NOMO-1 treated with dmso at 0.1 percent for 144 hours (cell line): ENCODE results near the gene CTIF.

ENCODE experiments used
- DNase-seq: peaks from one replicate; lab custom pipeline; 2025; ENCODE audit not compliant: unreplicated experiment; lab: John Stamatoyannopoulos, UW

Gene CTIF

DNA sequence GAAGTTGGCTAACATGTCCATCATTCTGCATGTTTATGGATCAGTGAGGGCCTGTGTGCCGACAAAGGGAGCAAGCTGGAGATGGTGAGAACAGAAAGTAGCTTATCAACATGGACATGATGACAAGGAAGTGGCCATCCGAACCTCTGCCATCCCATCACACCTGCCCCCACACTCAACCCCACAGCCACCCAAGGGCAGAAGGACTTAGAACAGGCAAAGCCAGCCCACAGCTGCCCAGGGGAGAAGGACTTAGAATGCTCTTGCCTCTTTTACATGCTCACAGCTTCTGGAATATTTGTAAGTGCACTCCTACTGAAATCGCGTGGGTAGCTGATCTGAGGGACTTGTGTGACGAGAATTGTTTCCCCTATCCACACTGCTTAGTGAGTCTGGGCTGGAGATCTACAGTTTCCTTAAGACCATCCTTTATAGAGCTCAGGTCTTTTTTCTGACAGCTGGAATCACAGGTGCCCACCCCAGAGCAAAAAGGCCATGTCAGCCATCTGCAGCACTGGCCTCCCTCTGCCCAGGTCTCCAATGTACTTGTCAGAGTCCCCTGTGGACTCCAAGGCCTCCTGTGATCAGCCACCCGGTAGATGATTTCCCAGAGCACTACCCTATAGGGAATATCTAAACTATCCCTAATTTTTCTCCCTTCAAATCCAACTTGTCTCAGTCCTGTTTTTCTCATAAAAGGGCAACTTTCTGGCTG lies 257.8 kb downstream of the CTIF start:
- no peak for DNase-seq

DNA sequence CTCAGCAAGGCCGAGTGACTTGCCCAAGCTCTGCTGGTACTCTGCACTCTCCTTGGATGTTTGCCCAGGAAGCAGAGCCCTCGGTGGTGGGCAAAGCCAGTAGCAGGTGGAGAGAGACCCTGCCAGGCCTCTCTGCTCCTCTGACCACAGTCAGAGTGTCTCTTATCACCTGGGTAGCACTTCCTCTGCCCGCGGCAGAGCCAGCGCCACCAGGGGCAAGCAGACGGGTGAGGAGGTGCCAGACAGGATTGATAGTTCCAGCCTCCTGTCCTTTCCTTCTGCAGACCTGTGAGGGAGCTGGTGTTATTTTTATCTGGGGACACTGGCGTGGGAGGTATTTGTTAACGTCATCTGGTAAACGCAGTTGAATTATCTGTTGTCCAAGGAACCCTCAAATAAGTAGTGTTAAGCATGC lies 259.0 kb downstream of the CTIF start:
- DNase-seq = no peak

DNA sequence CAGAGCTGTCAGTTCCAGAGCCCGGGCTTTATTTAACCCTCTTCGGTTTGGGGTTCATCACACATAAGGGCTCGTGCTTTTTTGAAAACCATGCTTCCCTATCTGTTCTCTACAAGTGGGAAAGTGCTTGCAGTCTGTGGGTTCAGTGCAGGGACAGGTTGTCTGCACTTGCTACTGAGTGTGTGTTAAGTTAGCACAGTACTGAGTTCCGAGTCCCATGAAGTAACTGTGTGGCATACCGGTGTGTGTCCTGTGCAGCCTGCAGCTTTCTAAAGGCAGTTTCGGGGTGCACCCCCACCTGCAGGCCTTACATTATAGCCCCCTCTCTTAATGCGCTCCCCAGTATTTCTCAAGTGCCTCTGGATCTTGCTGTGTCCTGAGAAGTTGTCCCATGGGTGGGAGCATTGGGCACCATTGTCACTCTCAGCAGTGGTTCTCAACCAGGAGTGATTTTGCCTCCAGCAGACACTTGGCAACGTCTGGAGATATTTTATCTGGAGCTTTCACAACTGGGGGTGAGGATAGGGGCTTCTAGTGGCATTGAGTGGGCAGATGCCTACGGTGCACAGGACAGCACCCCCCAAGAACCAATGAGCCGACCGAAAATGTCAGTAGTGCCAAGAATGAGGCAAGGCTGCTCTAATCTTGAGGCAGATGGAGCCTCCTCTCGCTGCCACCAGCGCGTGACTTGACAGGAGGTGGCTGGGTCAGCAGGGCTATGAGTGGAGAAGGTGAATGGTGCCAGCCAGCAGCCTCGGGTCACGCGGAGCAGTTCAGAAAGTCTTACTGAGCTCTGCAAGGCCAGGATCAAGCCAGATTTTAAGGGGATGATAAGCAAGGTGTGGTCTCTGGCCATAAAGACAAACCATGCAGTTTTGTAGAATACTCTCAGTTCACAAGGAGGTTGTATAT lies 259.8 kb downstream of the CTIF start:
- no peak for DNase-seq

DNA sequence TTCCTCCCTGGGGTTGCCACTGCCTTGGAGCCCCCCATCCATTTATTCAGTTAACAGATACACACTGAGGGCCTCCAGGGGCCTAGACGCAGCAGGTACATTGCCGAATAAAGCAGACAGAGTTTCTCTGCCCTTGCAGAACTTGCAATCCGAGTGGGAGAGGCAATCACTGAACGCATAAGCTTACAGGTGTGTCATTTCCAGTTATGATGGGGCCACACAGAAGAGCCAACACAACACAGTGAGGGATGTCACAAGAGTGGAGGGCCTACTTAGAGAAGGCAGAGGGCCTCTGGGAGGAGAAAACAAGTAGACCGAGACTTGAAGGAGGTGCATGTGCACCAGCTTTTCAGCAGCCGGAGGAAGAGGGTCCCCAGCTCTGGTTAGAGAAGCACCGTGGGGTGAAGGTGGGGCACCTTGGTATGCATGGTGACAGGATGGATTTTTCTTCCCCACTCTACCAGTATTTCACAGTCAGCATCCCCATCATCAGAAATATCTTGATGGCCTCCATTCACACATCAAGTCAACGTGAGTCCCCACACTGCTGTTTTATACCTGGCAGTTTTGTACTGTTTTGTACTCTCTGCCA lies 261.0 kb downstream of the CTIF start:
- no peak for DNase-seq

DNA sequence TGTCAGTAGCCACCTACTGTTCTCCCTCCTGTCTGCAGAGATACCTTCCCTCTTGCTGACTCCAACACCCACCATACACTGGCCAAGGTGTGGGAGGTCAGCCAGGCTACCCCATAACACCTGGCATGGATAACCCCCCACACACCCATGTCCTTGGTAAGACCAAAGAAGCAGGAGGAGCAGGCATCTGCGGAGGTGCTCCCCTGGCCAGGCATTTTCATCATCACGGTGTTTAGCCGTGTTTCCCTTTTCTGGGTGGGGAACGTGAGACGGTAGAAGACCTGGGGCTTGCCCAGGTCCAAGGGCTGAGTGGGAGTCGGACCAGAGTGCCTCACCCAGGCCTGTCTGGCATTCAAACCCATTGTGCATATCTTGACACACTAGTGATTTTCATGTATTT lies 261.6 kb downstream of the CTIF start:
- no peak for DNase-seq

DNA sequence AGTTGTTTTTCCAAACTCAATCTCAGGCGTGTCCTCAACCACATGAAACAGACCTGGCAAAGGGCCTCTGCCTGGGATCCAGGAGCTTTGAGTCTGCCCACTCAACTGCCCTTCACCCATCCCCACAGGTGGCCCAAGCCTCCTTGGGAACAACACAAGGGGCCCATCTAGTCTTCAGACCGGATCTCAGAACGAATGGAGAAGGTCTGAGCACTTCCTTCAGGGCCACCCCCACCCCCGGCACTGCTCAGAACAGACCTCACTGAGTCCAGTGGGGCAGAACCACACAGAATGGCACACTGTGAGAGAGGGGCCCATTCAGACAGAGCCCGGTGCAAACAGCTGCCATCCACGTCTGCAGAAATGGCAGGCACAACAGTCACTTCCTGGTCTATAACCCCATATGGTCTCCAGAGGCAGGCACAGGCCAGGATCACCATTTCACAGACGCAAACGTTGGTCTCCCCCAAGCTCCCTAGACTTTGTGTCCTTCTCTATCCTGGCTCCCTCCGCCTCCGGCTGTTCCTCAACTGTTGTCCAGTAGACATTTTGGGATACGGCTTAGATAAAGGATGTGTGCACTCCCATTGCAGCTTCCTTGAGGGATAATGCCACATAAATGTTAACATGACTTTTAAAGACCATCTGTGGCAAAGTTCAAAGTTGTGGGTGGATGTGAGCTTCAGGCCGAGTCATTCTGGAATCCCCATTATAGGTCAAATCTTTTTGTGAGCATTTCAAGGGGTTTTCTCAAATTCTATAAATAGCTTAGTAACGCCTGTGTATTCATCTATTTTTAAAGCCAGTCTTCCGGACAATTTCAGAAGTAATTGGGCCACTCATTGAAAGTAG lies 262.3 kb downstream of the CTIF start:
- DNase-seq = no peak

DNA sequence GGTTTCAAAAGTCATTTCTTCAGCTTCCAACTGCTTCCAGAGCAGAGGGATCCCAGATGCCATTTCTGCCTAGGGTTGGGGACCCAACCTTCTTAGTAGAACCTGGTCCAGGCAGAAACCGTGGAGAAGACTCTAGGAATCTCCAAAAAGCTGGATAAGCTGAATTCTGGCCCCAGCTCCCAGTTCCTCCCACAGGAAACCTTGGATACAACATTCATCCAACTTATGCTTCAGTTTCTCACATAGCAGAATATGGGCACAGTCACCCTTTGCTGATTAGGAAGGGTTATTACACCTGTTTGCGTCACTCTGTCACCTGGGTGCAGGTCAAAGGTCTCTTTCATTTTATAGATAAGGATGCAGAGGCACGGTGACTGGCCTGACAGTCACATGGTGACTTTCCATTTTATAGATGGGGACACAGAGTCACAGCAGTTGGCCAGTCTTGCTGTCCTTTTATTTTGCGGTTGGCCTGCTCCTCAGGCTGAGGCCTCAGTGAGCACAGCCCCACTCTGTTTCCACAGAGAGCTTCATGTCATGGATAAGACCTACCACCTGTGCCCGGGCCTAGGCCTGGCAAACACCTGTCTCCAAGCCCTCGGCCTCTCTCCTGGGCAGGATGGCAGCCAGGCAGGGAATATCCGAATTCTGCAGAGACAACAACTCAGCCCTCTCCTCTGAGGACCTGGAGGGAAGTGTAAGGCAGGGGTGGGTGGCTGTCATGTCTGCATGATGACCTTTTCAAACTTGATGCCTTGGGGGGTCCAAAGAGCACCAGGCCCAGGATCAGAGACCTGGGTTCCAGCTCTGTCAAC lies 263.1 kb downstream of the CTIF start:
- no peak for DNase-seq

DNA sequence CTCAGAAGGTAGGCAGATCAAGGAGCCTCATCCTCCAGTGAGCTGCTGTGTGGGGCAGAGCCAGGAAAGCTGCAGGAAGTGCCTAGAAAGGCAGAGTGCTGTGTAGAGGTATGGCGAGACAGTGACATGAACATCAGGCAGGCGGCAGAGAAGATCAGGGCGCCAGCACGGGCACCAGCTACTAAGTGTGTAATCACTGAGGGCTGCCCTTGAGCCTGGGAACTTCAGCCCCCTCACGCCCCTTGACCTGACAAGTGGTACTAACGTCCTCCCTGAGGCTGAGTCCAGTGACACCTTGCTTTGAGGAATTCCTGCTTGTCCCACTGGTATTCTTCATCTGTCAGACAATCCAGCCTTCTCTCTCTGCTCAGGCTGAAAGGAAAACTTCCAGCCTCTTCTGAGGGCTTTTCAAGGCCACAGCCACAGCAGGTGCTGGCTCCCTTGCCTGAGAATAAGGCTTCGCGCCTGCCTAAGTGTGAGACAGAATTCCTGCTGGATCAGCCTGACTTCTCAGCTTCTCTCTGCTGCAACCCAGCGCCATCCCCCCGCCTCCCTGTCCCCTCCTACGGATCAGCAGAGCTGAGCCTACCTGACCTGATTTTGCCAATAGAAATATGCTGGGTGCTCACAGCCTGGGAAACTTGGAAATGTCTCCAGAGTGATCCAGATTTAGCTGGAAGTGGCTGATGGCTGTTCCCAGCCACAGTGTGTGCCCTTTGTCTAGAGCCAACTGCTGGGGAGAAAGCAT lies 263.9 kb downstream of the CTIF start:
- no peak for DNase-seq

DNA sequence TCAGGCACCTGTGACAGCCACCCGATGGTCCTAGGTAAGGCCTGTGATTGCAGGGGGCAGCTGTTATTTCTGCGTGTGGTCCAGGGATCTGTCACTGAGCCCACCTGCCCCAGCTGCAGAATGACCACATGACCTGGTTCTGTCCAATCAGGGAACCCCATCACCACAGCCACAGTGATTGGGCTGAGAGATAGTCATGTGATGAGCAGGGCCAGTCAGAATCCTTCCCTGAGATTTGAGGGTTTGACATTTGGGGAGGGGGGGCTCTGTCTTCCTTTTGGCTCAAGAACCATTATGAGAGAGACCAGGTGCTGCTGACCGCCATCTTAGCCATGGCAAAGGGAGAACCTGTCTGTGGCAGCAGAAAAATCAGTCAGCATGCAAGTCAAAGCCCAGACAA lies 264.7 kb downstream of the CTIF start:
- DNase-seq = no peak

DNA sequence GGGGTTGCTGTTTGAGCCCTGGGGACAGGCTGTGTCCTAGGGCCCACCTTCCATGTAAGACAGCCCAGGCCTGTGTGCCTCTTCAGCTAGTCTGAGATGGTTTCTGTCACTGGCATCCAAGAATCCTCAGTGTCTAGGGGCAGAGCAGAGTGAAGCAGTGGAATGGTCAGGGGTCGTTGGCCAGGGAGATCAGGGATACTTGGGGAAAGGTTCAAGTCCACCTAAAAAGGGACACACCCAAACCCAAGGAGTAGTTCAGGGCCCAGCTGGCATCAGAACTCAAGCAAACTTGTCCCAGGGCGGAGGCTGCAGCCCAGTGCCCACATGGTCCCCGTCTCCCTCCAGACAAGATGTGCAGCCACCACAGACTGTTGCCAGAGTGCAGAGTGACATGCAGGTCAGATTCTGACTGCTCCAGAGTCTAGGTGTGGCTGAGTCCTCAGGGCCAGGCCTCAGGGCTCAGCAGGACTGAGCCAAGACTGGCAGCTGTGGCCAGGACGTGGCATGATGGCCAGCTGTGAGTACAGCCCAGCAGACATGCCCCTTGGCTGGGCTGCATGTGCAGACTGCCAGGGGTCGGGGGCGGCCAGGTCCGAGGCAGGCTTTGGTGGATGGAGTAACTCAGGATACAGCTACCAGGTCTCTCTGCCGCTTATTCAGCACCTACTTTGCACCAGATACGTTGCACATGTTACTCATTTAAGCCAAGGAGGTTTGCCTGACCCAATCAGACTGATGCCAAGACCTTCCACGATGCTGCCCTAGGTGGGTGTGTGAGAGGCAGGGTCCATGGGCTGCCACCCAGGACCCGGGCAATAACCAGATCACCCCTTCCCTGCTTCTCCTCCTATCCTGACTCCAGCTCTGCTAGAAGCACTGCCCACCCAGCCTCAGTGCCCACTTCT lies 265.4 kb downstream of the CTIF start:
- no peak for DNase-seq

DNA sequence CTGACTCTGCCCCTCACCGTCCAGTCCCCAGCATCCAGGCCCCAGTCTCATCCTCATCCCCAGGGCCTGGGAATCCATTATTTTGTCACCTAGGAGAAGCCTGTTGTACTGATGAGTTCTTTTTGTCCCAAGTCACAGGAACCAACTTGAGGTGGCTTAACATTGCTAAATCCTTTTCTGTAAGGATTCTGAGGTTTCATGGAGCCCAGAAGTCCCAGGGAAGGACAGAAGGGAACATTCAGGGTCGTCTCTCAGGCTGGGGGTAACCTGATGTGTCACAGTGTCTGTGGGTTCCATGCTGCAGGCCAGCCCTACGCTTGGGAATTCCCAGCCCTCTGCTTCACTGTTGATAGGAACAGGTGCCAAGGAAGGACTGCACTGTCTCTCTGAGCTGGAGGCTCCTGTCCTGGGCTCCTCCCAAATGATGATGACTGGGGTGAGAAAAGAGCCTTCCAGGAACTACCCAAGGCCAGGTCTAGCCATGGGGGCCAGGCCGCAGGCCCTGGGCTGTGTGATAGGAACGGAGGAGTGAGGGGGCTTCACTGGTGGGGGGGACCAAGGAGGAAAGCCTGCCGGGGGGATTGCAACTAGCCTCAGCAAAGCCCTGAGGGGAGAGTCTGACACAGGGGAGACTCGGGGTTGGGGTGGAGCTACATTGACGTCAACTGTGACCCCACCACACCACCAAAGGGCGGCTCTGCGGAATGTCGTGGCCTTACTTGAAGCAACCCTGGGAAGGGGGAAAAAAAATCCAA lies 266.2 kb downstream of the CTIF start:
- no peak for DNase-seq

DNA sequence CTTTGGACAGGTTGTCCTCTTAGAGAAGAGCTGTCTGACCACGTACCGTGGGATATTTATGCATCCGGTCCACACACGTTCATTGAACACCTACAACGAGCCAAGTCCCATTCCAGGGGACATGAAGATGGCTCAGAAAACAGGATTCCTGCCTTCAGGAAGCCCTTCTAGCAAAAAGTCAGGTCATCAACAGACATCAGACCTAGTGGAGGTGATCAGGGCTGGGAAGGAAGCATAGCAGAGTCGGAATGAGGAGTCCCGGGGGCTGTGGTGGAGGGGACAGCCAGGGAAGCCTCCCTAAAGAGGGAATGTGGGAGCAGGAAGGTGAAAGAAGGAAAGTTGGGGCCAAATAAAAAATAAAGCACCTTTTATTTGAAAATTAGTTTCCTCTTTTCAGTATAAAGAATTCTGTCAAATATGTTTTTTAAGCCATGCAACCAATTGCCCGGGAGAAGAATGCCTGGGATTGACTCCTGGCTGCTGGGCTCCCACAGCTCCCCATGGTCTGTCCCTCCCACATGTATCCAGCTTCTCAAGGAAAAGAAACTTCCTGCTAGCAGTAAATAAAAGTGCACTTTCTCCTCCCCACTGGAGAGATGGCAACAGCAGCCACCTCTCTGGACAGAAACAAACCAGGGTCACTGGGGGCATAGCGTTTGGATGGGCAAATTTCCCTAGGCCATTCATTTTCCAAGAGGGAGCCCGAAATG lies 267.1 kb downstream of the CTIF start:
- no peak for DNase-seq

DNA sequence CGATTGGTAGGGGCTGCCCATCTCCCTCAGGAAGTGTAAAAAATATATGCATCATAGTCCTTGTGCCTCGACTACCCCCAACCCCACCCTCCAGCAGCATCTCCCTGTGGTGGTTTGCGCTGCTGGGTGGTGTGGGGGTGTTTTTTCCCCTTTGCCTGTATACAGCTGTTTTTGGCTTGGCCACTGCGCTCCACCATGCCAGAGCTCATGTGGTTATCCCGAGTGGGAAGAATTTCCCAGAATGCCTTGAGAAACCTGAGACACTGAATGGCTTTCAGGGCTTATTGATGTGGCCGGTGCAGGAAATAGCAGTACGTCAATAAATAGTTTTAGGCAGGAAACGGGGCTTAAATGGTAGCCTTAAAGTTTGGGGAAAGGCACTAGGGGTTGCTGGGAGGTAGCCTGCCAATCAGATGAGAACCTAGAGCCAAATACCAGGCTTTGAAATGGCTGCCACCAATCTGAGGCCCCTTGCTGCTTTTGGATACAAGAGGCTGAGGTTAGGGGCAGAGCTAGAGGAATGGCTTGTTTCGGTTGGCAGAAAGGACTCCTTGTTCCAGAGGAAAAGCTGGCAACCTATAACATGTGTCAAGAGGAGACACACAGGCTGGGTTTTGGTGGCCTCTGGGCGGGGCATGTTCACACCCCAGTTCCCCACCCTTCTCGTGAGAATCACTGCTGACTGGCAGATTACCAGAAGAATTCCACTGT lies 267.9 kb downstream of the CTIF start:
- no peak for DNase-seq

DNA sequence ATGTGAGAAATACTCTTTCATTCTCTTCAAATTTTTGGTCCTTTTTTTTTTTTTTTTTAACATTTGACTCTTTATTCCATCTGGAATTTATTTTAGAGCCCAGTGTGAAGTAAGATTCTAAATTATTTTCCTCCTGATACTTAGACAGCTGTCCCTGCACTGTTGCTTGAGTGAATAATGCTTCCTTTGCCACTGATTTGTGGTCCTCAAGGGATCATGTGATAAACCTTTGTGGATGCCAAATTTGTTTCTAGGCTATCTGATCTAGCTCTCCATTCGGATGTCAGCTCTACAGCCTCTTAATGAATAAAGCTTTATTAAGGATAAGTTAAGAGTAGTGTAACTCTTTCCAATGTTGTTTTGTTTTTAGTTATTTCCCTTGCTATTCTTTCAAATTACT lies 269.6 kb downstream of the CTIF start:
- no peak for DNase-seq

DNA sequence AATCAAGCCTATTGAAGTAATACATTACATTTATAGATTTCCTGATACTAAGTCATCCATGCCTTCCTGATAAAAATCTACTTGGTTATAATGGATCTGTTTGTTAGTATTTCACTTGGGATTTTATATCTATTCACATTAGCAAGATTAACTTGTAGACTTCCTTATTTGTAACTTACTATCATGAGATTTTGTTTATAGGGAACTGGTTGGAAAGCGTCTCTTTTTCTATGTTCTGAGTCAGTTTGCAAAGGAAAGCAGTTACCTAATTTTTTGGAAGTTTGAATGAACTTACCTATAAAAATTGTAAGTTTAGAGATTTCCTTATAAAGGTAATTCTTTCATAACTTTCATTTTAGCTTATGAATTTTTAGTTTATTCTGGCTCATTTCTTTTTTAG lies 270.5 kb downstream of the CTIF start:
- DNase-seq = no peak

DNA sequence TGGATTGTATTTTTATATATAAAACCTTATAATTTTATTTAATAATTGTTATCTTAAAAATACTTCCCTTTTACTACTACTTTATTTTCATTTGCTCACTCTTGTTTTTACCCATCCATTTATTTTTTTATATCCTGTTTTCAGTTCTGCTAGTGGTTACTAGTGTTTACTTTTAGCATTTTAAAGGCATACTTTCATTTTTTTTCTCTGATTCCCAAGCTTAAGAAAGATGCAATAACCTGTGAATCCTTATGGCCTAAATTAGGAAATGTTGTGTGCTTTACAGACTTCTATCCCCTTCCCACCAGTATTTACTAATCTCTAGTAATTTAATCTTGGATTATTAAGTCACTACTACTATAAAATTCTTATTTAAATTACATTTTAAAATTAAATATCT lies 272.0 kb downstream of the CTIF start:
- DNase-seq = no peak

DNA sequence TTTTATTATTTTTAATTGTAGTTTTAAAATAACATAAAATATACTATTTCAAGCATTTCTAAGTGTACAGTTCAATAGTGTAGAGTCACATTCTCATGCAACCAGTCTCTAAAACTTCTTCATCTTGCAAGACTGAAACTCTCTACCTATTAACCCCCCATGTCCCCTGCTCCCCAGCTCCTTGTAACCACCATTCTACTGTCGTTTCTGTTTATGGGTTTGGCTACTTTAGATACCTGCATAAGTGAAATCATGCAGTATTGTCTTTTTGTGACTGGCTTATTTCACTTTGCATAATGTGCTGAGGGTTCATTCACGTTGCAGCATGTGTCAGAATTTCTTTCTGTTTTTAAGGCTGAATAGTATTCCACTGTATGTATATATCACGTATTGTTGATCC lies 272.6 kb downstream of the CTIF start:
- no peak for DNase-seq
